Stimulated activated CD4-positive, alpha-beta T cell treated with anti-CD3 and anti-CD28 coated beads, Interleukin-12 subunit alpha, Interleukin-12 subunit beta, amount 100 ng/mL, for 24 hours (primary cell): ENCODE results near the gene KAT8.
A peak's percentile ranks its signal among the peaks of the same experiment; 100 is the strongest.
"Not testable (repeated sequence)": the region's sequence is repeated elsewhere in the genome, so short reads cannot be mapped to it uniquely, and the experiment has no call there.

Experiments used
- DNase-seq, 2 experiments: peaks; one replicate each; pipeline ENCODE4 v3.0.0-alpha.2; 2020; ENCODE audit warnings: low read depth in 2 of 2

The KAT8 gene

GRCh38 chr16:31148281-31148728 lies 30.8 kb downstream of the KAT8 start:
- DNase-seq = no peak

GRCh38 chr16:31148896-31149295 lies 31.4 kb downstream of the KAT8 start:
- DNase-seq = no peak

GRCh38 chr16:31149332-31149731 lies 31.9 kb downstream of the KAT8 start:
- DNase-seq = no peak

GRCh38 chr16:31149894-31150890 lies 32.7 kb downstream of the KAT8 start, which contains the start of gene PRSS36:
PRSS36 (minus strand) TSS chr16:31150066; CDS start chr16:31150035, 31 bp downstream.
- no peak for DNase-seq

- DNase-seq = not testable (repeated sequence)
These were observed 33.5 kb downstream of the KAT8 start for GRCh38 chr16:31150976-31151375.

GRCh38 chr16:31157136-31157535 lies 39.7 kb downstream of the KAT8 start:
- DNase-seq = no peak

GRCh38 chr16:31167315-31167714 lies 49.9 kb downstream of the KAT8 start:
- DNase-seq = no peak

GRCh38 chr16:31168848-31169247 lies 51.4 kb downstream of the KAT8 start:
- DNase-seq = no peak

GRCh38 chr16:31170048-31170447 lies 52.6 kb downstream of the KAT8 start:
- not testable (repeated sequence) for DNase-seq

GRCh38 chr16:31177136-31177535 lies 59.7 kb downstream of the KAT8 start:
- peak in 1 of 2 experiments; percentile 39 for DNase-seq

GRCh38 chr16:31179219-31179746 lies 61.8 kb downstream of the KAT8 start:
- no peak for DNase-seq

GRCh38 chr16:31179747-31180459 lies 62.4 kb downstream of the KAT8 start, which contains the start of gene FUS:
FUS (plus strand) TSS chr16:31180139; CDS start chr16:31180215, 76 bp downstream.
- peak; percentile 85 to 86 for DNase-seq
